ENCODE data around the gene GINS3.
A peak's percentile ranks its signal among the peaks of the same experiment; 100 is the strongest.
"Not testable (repeated sequence)": the region's sequence is repeated elsewhere in the genome, so short reads cannot be mapped to it uniquely, and the experiment has no call there.

Gene GINS3

DNA sequence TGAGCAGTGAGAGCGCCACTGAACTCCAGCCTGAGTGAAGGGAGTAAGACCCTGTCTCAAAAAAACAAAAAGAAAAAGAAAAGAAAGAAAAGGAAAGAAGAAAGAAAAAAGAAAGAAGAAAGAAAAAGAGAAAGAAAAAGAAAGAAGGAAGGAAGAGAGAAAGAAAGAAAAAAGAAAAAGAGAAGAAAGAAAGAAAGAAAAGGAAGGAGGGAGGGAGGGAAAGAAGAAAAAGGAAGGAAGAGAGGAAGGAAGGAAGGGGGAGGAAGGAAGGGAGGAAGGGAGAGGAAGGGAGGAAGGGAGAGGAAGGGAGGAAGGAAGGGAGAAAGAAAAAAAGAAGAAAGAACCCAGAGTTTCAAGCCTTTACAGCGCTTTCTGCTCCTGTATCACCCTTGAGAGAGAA lies 19.1 kb downstream of the GINS3 start:
- Histone ChIP-seq H3K9me3 (ENCODE audit: insufficient read depth, low read length, severe bottlenecking) (no peaks in the 10 kb centered on the region), H3K27me3 (ENCODE audit: insufficient read depth, low read length, poor library complexity) (no peaks in the 10 kb centered on the region), H3K4me1 (ENCODE audit: insufficient read depth, low read length) (peaks cover 16% of the 10 kb centered on the region), H3K36me3 (ENCODE audit: insufficient read depth, low read length) (0 out of 2 replicates have a peak, but pooled peaks cover 7% of the 10 kb centered on the region), H4K20me1 (ENCODE audit: insufficient read depth, low read length) (0 out of 2 replicates have a peak, but pooled peaks cover 3% of the 10 kb centered on the region), H2AFZ (ENCODE audit: low read depth, low read length) (no peak overlapping the region), H3K27ac (ENCODE audit: low read length) (no peak overlapping the region), H3K9ac (ENCODE audit: low read depth, low read length) (no peak overlapping the region), H3K79me2 (ENCODE audit: insufficient read depth, low read length) (no peaks in the 10 kb centered on the region), H3K4me3 (ENCODE audit: low read depth in 1 of 2, low read length in 2 of 2) (no peak overlapping the region), H3K4me2 (ENCODE audit: insufficient read depth, low read length) (no peak overlapping the region)
- DNase-seq (no peak), ATAC-seq (ENCODE audit: insufficient read depth, low read depth) (no peak)
- no peak for TF ChIP-seq EZH2 (IDR thresholded peaks at IDR 0.05; ENCODE audit: borderline replicate concordance, low read depth, low read length, severe bottlenecking)
- TF ChIP-seq CTCF (IDR thresholded peaks at IDR 0.05; ENCODE audit: borderline replicate concordance, extremely low read depth, low read length, poor library complexity, severe bottlenecking): no peak

DNA sequence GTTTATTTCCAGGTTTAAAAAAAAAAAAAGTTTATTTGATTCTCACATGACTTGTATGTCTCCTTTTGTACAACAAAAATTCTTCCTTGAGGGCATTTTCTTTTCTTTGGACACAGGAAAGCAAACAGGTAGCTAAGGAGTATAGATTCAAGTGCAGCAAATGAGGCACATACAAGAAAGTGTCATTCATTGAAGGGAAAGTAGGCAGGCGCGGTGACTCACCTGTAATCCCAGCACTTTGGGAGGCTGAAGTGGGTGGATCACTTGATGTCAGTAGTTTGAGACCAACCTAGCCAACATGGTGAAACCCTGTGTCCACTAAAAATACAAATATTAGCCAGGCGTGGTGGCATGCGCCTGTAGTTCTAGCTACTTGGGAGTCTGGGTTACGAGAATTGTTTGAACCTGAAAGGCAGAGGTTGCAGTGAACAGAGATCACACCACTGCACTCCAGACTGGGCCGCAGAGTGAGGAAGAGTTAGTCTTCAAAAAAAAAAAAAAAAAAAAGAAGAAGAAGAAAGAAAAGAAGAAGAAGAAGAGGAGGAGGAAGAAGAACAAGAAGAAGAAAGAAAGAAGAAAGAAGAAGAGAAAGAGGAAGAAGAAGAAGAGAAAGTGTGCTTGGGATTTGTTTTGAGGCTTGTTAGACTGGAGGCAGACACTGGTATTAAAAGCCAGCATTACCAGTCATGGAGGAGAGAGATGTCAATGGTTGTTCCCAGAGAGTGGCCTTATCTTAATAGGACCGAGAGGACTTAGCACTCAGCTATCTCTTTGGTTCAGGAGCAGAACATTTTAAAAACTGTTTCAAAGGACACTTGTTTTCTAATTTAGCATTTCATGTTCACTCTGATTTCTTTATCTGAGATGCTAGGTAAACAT lies 19.7 kb downstream of the GINS3 start:
- H3K9me3 ChIP-seq (ENCODE audit: insufficient read depth, low read length, severe bottlenecking): no peaks in the 10 kb centered on the region
- 0 out of 2 replicates have a peak, but pooled peaks cover under 1% of the 10 kb centered on the region for H3K36me3 ChIP-seq (ENCODE audit: insufficient read depth, low read length)
- ATAC-seq (ENCODE audit: insufficient read depth, low read depth): no peak
- H3K4me1 ChIP-seq (ENCODE audit: insufficient read depth, low read length): peaks cover 16% of the 10 kb centered on the region
- no peak overlapping the region for H2AFZ ChIP-seq (ENCODE audit: low read depth, low read length)
- no peak overlapping the region for H3K27ac ChIP-seq (ENCODE audit: low read length)
- no peaks in the 10 kb centered on the region for H3K27me3 ChIP-seq (ENCODE audit: insufficient read depth, low read length, poor library complexity)
- H3K79me2 ChIP-seq (ENCODE audit: insufficient read depth, low read length): no peaks in the 10 kb centered on the region
- no peak overlapping the region for H3K9ac ChIP-seq (ENCODE audit: low read depth, low read length)
- TF ChIP-seq CTCF (IDR thresholded peaks at IDR 0.05; ENCODE audit: borderline replicate concordance, extremely low read depth, low read length, poor library complexity, severe bottlenecking): no peak
- TF ChIP-seq EZH2 (IDR thresholded peaks at IDR 0.05; ENCODE audit: borderline replicate concordance, low read depth, low read length, severe bottlenecking): no peak
- no peak for DNase-seq
- no peak overlapping the region for H3K4me3 ChIP-seq (ENCODE audit: low read depth in 1 of 2, low read length in 2 of 2)
- no peak overlapping the region for H3K4me2 ChIP-seq (ENCODE audit: insufficient read depth, low read length)
- H4K20me1 ChIP-seq (ENCODE audit: insufficient read depth, low read length): no peaks in the 10 kb centered on the region

GRCh38 chr16:58412615-58412970 lies 20.3 kb downstream of the GINS3 start:
- not testable (repeated sequence) for H3K9ac ChIP-seq (ENCODE audit: low read depth, low read length); H3K4me2 ChIP-seq (ENCODE audit: insufficient read depth, low read length); H3K27me3 ChIP-seq (ENCODE audit: insufficient read depth, low read length, poor library complexity); H2AFZ ChIP-seq (ENCODE audit: low read depth, low read length); DNase-seq; H3K79me2 ChIP-seq (ENCODE audit: insufficient read depth, low read length); H3K27ac ChIP-seq (ENCODE audit: low read length); H3K9me3 ChIP-seq (ENCODE audit: insufficient read depth, low read length, severe bottlenecking); H3K4me3 ChIP-seq (ENCODE audit: low read depth in 1 of 2, low read length in 2 of 2); ATAC-seq (ENCODE audit: insufficient read depth, low read depth); H4K20me1 ChIP-seq (ENCODE audit: insufficient read depth, low read length); H3K36me3 ChIP-seq (ENCODE audit: insufficient read depth, low read length)
- peaks cover 16% of the 10 kb centered on the region for H3K4me1 ChIP-seq (ENCODE audit: insufficient read depth, low read length)

DNA sequence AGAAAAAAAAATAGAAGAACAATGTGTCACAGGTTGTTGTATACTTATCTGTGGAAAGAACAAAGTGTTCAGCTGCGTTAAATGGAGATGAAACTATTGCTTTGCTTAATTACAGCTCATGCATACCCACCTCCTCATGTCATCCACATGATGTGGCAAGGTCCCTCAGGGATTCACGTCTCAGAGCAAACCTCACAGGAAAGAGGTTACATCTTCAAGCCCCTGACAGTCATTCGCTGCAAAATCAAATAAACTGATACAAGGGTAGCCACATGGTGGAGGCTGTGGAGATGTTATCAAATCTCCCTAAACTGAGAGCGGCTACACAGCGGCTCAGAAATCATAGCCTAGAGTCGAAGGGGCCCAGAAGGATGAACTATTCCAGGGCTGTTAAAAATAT lies 21.1 kb downstream of the GINS3 start:
- Histone ChIP-seq H3K4me2 (ENCODE audit: insufficient read depth, low read length) (peak overlapping the region; percentile 4; the same call in 1 of the 2 replicates), H3K4me3 (ENCODE audit: low read depth in 1 of 2, low read length in 2 of 2) (no peak overlapping the region), H3K79me2 (ENCODE audit: insufficient read depth, low read length) (no peaks in the 10 kb centered on the region), H3K27me3 (ENCODE audit: insufficient read depth, low read length, poor library complexity) (no peaks in the 10 kb centered on the region), H4K20me1 (ENCODE audit: insufficient read depth, low read length) (no peaks in the 10 kb centered on the region), H3K9me3 (ENCODE audit: insufficient read depth, low read length, severe bottlenecking) (no peaks in the 10 kb centered on the region), H3K9ac (ENCODE audit: low read depth, low read length) (no peak overlapping the region), H2AFZ (ENCODE audit: low read depth, low read length) (no peak overlapping the region), H3K27ac (ENCODE audit: low read length) (no peak overlapping the region), H3K4me1 (ENCODE audit: insufficient read depth, low read length) (peaks cover 18% of the 10 kb centered on the region), H3K36me3 (ENCODE audit: insufficient read depth, low read length) (no peaks in the 10 kb centered on the region)
- peak; percentile 69 for DNase-seq
- TF ChIP-seq EZH2 (IDR thresholded peaks at IDR 0.05; ENCODE audit: borderline replicate concordance, low read depth, low read length, severe bottlenecking) (no peak), CTCF (IDR thresholded peaks at IDR 0.05; ENCODE audit: borderline replicate concordance, extremely low read depth, low read length, poor library complexity, severe bottlenecking) (peak; percentile 10)
- peak; percentile 93 for ATAC-seq (ENCODE audit: insufficient read depth, low read depth)
